ENCODE measurements around the gene CCBE1. TPM values are rescaled to one million over a fixed set of nuclear protein-coding genes. Genes with fewer than 3 reads are reported as not detected.

CCBE1 gene
- total and polyA plus RNA-seq, 10 donors, result 0.06 to 0.93 (median 0.23) TPM

- Histone ChIP-seq H3K27me3 (replicated peaks in 1 of 7) (peaks cover 0 to 5% (median 0%) of the 10 kb centered on the region in 7 donors), H3K27ac (no peak overlapping the region), H3K9me3 (no peaks in the 10 kb centered on the region), H3K4me1 (no peaks in the 10 kb centered on the region), H3K4me3 (no peak overlapping the region), H3K36me3 (no peaks in the 10 kb centered on the region)
- intact Hi-C loops (cut with DNase I; ENCODE audit: low total_unique reads), result no loop called here
- WGBS, 5 donors, result 85 to 89% (median 88%) methylated on average over 6 of the region's 6 CpGs
- no peak for DNase-seq
- TF ChIP-seq CTCF (IDR thresholded peaks at IDR 0.05 in 8 of 11, conservative IDR thresholded peaks at IDR 0.05 in 3 of 11), result no peak
- TF ChIP-seq POLR2AphosphoS5 (IDR thresholded peaks at IDR 0.05), result no peak
- TF ChIP-seq POLR2A (IDR thresholded peaks at IDR 0.05), result no peak
Measured at GRCh38 chr18:59656373-59656887, 40.8 kb downstream of the CCBE1 start.

- intact Hi-C loops (cut with DNase I; ENCODE audit: low total_unique reads), result no loop called here
- no peaks in the 10 kb centered on the region for H3K36me3 ChIP-seq
- H3K27me3 ChIP-seq (replicated peaks in 1 of 7), result peaks cover 0 to 5% (median 0%) of the 10 kb centered on the region in 7 donors
- no peaks in the 10 kb centered on the region for H3K4me1 ChIP-seq
- no peak for TF ChIP-seq CTCF (IDR thresholded peaks at IDR 0.05 in 8 of 11, conservative IDR thresholded peaks at IDR 0.05 in 3 of 11)
- TF ChIP-seq POLR2AphosphoS5 (IDR thresholded peaks at IDR 0.05), result no peak
- TF ChIP-seq POLR2A (IDR thresholded peaks at IDR 0.05), result no peak
- WGBS, 5 donors, result 72 to 87% (median 82%) methylated on average over 2 of the region's 2 CpGs
- no peak overlapping the region for H3K27ac ChIP-seq
- H3K4me3 ChIP-seq, result no peak overlapping the region
- H3K9me3 ChIP-seq, result no peaks in the 10 kb centered on the region
- no peak for DNase-seq
Measured at GRCh38 chr18:59655676-59656075, 41.5 kb downstream of the CCBE1 start.

- intact Hi-C loops (cut with DNase I; ENCODE audit: low total_unique reads), result no loop called here
- Histone ChIP-seq H3K4me3 (no peak overlapping the region), H3K27ac (no peak overlapping the region), H3K27me3 (replicated peaks in 1 of 7) (peaks cover 0 to 23% (median 0%) of the 10 kb centered on the region in 7 donors), H3K4me1 (no peaks in the 10 kb centered on the region), H3K36me3 (no peaks in the 10 kb centered on the region), H3K9me3 (no peaks in the 10 kb centered on the region)
- WGBS, 5 donors, result 75 to 85% (median 82%) methylated on average over 5 of the region's 5 CpGs
- TF ChIP-seq POLR2A (IDR thresholded peaks at IDR 0.05) (no peak), CTCF (IDR thresholded peaks at IDR 0.05 in 8 of 11, conservative IDR thresholded peaks at IDR 0.05 in 3 of 11) (no peak), POLR2AphosphoS5 (IDR thresholded peaks at IDR 0.05) (no peak)
- DNase-seq, result no peak
Measured at GRCh38 chr18:59651071-59651470, 46.2 kb downstream of the CCBE1 start.

- WGBS, 5 donors, result 74 to 80% (median 79%) methylated on average over 11 of the region's 11 CpGs
- intact Hi-C loops (cut with DNase I; ENCODE audit: low total_unique reads), result no loop called here
- Histone ChIP-seq H3K4me1 (no peaks in the 10 kb centered on the region), H3K36me3 (no peaks in the 10 kb centered on the region), H3K27me3 (replicated peaks in 1 of 7) (peaks cover 0 to 23% (median 0%) of the 10 kb centered on the region in 7 donors), H3K27ac (no peak overlapping the region), H3K4me3 (no peak overlapping the region), H3K9me3 (no peaks in the 10 kb centered on the region)
- no peak for DNase-seq
- TF ChIP-seq CTCF (IDR thresholded peaks at IDR 0.05 in 8 of 11, conservative IDR thresholded peaks at IDR 0.05 in 3 of 11), result no peak
- no peak for TF ChIP-seq POLR2AphosphoS5 (IDR thresholded peaks at IDR 0.05)
- TF ChIP-seq POLR2A (IDR thresholded peaks at IDR 0.05), result no peak
Measured at GRCh38 chr18:59650266-59650820, 46.9 kb downstream of the CCBE1 start.
